ENCODE results near the gene ARFGEF2.

- TF ChIP-seq ATF2 (IDR thresholded peaks at IDR 0.05; ENCODE audit: low read length), result no peak
- no peak for TF ChIP-seq RAD21 (IDR thresholded peaks at IDR 0.05 in 1 of 2, conservative IDR thresholded peaks at IDR 0.05 in 1 of 2; ENCODE audit: low read depth in 2 of 2, low read length in 2 of 2)
- no peak for TF ChIP-seq EP300 (IDR thresholded peaks at IDR 0.05; ENCODE audit: borderline replicate concordance in 1 of 2, low read depth in 2 of 2, low read length in 2 of 2)
- TF ChIP-seq SIN3A (conservative IDR thresholded peaks at IDR 0.05 in 1 of 2, IDR thresholded peaks at IDR 0.05 in 1 of 2; ENCODE audit: low read depth in 1 of 2, low read length in 2 of 2), result no peak
- TF ChIP-seq EZH2 (IDR thresholded peaks at IDR 0.05; ENCODE audit: low read depth, low read length, severe bottlenecking), result no peak
- TF ChIP-seq GABPA (IDR thresholded peaks at IDR 0.05; ENCODE audit: borderline replicate concordance, insufficient read depth, low read length), result no peak
- TF ChIP-seq CTCF (IDR thresholded peaks at IDR 0.05; ENCODE audit: control extremely low read depth in 1 of 3, insufficient read depth in 1 of 3, low read depth in 1 of 3, low read length in 3 of 3), result no peak
- no peak for TF ChIP-seq USF2 (IDR thresholded peaks at IDR 0.05; ENCODE audit: low read length)
- TF ChIP-seq POLR2A (IDR thresholded peaks at IDR 0.05; ENCODE audit: control extremely low read depth in 1 of 2, low read depth in 2 of 2, low read length in 2 of 2), result no peak
These were observed 44.2 kb upstream of the ARFGEF2 start for GRCh38 chr20:48877304-48877703.

All from H1 (cell line).